ENCODE measurements around the gene KIF3A.

KIF3A gene

DNA sequence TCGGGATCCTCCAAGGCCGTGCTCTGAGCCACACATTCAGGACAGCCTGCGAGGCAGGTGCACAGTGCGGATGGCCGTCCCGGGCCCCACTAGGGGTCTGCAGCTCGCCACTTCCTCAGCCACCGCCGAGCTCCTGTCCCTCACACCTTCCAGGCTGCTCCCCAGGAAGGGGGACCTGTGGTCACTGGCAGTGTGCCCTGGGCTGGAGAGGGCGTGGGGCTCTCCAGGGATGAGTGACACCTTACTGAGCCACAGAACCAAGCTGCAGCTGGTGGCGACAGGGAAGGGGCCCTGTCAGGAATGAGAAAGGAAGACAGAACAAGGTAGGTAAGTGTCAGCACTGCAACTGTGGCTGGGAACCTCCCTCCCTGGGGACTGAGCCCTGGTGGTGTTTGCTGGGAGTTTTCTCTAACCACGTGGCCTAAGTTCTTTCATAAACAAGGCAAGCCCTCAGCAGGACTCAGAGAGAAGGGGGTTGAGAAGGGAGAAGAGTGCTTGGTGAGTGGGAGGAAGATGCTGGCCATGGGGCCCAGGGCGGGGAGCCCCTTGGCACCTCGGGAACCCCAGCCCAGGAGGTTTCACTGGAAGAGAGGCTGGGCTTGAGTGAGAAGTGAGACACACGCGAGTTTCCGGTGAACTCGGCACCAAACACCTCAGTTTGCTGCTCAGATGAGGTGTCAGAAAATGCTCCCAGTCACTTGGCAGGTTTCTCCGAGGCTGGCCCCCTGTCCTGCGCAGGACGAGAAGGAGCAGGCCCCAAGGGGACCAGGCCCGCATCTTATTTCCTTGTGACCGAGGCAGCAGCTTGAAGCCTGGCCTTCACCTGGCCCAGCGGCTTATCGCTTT lies 74.2 kb downstream of the KIF3A start:
- DNase-seq, result peak; percentile 33

DNA sequence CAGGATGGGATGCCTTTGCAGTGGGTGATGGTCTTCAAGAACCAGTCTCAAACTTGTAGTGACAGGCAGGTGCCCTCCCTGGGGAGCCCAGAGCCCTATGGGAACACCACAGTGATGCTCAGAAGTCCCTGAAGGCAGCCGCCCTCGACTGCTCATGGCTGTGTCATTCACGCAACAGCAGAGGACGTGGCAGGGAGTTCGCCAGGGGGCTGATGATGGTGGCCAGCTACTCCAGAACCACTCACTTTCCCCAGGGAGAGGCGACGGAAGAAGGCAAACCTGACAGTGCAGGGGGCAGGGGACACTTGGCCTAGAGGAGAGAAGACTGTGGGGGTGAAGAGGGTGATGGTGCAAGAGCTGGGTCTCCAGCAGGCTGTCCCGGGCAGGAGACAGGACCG lies 75.3 kb downstream of the KIF3A start:
- no peak for DNase-seq

DNA sequence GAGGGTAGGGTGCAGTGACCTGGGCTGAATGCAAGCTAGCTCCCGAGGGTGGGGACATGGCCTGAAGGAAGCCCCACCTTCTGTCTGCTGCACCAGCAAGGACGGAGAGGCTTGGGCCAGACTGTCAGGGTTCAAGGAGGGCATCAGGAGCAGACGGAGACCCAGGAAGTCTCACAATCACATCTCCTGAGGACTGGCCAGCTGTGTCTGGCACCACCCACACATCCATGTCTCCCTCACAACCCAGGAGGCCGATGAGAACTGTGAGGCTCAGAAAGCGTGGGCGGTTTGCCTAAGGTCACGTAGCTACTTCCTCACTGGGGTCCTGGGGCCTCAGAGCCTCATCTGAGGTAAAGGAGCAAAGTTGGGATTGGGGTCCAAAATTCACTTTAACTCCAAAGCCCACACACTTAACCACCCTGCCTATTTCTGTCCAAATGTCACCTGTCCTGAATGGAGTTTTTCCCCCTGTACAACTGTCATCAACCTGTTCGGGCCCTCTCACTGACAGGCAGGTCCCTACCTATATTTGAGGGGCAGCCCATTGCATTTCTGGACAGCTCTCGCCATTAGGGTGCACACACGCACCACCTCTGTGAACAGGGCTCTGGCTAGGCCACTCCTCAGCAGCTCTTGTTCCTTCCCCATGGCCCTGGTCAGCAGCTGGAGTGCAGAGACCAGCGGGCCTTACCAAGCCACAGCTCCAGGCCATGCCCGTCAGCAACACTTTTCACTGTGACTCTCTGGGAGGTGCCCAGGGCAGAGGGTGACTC lies 75.9 kb downstream of the KIF3A start:
- no peak for DNase-seq

DNA sequence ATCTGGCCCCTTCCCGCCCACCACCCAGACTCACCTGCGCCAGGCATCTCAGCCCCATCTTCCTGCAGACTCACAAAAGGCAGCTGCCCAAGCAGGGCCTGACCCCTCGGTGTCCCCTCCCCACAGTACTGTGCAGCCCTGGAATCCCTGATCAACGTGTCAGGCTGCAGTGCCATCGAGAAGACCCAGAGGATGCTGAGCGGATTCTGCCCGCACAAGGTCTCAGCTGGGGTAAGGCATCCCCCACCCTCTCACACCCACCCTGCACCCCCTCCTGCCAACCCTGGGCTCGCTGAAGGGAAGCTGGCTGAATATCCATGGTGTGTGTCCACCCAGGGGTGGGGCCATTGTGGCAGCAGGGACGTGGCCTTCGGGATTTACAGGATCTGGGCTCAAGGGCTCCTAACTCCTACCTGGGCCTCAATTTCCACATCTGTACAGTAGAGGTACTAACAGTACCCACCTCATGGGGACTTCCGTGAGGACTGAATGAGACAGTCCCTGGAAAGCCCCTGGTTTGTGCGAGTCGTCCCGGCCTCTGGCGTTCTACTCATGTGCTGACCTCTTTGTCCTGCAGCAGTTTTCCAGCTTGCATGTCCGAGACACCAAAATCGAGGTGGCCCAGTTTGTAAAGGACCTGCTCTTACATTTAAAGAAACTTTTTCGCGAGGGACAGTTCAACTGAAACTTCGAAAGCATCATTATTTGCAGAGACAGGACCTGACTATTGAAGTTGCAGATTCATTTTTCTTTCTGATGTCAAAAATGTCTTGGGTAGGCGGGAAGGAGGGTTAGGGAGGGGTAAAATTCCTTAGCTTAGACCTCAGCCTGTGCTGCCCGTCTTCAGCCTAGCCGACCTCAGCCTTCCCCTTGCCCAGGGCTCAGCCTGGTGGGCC lies 77.5 kb downstream of the KIF3A start:
- no peak for DNase-seq

DNA sequence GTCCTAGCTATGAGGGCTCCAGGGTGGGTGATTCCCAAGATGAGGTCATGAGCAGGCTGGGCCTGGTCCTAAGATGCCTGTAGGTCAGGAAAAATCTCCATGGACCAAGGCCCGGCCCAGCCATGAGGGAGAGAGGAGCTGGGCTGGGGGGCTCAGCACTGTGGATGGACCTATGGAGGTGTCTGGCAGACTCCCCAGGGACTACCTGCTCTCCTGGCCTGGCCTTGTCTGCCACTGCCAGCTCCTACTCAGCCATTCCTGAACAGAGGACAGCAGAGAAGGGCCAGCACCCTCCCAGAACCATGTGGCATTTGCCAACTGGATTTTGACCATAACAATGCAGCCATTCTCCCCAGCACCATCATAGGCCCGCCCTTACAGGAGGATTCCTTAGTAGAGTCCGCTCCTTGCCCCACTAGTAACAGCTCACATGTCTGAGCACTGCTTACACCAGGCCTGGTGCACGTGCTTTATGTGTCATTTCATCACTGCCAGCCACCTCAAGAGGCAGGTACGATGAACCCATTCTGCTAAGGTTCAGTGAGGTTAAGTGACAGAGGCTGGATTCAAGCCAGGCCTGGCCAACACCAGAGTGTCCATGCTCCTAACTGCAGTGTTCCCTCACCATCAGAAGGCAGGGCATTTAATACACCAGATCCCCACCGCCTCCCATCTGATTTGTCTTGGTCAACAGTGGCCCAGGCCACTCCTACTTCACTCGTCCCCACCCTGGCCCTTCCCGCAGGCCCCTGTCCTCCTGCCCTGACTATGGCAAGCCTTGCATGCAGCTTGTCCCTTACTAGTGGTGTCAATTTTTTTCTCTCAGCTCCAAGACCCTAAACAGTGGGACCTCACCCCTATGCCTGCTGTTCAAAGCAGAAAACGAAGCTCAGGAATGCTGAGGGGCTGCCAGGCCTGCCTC lies 78.7 kb downstream of the KIF3A start:
- no peak for DNase-seq

DNA sequence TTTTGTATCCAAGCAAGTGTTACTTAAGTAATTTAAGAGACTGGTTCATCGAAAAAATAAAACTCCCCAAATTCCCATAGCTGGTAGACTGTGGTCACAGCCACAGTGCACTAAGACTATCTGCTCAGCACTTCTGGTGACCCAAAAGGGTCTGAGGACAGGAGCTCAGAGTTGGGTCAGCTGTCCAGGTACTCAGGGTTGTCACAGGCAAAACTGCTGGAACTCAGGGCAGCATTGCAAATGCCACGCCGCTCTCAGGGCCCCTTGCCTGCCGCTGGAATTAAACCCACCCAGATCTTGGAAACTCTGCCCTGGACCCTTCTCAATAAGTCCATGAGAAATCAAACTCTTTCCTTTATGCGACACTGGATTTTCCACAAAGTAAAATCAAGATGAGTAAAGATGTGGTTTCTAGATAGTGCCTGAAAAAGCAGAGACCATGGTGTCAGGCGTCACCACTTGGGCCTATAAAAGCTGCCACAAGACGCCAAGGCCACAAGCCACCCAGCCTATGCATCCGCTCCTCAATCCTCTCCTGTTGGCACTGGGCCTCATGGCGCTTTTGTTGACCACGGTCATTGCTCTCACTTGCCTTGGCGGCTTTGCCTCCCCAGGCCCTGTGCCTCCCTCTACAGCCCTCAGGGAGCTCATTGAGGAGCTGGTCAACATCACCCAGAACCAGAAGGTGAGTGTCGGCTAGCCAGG lies 79.5 kb downstream of the KIF3A start, which contains the start of gene IL13:
IL13 (plus strand) TSS at position 498 of the 705 bp plus-strand sequence; CDS start at position 512, 14 bp downstream.
- DNase-seq, result no peak

DNA sequence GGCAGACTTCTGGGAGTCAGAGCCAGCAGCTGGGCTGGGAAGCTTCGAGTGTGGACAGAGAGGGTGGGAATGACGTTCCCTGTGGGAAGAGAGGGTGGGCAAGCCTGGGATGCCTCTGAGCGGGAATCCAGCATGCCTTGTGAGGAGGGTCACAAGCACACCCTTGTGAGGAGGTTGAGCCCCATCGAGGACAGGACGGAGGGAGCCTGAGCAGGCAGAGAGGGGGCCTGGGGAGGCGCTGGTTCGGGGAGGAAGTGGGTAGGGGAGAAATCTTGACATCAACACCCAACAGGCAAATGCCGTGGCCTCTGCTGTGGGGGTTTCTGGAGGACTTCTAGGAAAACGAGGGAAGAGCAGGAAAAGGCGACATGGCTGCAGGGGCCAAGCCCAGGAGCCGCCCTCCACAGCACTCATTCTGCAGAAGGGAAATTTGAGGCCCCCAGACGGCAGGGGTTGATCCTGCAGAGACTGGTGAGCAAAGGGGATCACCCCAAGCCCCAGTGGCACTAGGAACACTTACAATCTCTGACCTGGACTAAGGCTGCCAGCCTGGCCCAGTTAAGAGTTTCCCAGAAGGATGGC lies 80.5 kb downstream of the KIF3A start:
- no peak for DNase-seq

DNA sequence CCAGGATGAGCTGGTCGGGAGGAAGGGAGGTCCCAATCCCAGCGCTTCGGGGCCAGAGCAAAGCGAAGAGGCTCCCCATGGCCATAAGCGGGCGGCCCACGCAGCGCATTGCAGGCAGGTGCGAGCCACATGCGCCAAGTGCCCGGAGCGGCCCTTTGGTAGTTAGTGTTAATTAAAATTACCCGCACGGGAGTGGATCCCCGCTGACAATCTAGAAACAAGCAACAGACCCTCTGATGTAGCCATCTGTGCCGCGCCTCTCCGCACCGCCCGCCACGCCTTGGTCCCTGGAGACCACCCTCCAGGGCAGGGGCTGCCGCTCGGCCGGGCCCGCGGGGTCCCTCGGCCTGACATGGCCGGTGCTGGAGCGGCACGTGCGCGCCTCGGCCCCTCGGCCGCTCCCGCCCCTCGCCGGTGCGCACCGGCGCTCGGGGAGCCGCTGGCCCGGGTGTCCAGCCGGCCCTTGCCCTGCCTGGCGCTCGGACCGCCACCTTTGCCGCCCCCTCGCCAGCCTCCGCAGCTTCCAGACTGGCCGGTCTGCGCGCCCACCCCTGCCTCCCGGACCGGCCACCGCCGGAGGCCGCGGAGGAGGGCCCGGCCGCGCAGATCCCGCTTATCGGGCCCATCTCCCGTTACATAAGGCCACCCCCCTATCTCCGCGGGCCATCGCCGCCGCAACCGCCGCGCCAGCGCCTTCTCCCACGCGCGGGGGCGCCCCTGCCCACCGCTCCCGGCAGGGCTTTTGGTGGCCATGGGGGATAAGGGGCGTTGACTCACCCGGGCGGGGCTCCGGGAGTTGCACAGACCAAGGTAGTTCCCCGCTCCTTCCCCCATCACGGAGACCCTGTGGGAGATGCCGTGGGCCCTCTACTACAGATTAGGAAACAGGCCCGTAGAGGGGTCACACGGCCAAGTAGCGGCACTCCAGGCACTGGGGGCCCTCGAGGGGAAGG lies 81.2 kb downstream of the KIF3A start:
- peak; percentile 35 for DNase-seq

DNA sequence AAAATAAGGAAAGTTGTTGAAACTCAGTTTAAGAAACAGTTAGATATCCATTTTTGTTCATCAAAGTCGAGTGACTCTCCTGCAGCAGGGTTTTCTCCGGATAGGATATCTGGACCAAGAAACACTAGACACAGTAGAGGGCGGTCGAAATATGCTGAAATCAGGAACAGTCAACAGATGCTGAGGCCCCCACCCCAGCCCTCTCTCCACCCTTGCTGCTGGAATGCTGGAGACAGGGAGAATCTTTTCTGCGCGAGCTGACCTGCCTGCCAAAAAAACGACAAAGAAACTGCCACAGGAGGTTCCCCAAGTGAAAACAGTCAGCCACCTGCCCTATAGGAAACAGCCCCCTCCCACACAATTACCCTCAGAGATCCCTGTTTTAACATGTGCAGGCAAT lies 83.6 kb downstream of the KIF3A start:
- DNase-seq, result no peak

DNA sequence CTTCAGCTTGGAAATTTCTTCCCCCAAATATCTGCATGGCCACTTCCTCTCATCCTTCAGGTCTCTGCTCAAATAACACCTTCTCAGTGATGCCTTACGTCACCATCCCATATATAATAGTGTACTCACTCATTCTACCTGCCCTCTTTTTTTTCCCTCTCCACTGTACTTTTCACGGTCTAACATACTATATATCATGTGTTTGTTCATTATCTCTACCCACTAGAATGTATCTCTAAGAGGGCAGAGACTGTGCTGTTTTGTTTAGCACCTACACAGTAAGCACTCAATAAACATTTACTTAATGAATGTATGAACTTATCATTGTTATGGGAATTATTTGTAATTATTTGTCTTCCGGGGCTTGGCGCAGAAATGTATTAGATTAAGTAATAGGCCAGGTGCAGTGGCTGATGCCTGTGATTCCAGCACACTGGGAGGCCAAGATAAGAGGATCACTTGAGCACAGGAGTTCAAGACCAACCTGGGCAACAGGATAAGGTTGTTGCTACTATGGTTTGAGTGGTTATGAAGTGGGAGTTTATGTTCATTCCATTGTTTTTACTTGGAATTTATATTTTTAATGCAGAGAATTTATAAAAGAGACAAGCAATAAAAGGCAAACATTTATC lies 85.4 kb downstream of the KIF3A start:
- no peak for DNase-seq

DNA sequence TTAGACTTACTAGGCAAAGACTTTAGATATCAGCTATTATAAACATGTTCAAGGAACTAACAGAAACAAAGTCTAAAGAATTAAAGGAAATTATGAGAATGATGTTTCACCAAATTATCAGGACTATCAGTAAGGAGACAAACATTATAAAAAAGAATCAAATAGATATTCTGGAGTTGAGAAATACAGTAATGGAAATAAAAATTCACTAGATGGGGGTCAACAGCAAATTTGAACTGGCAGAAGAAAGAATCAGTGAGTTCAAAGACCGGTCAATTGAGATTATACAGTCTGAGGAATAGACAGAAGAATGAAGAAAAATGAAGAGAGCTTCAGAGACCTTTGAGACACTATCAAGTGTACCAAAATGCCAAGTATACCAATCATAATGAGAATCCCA lies 89.0 kb downstream of the KIF3A start:
- DNase-seq, result no peak

DNA sequence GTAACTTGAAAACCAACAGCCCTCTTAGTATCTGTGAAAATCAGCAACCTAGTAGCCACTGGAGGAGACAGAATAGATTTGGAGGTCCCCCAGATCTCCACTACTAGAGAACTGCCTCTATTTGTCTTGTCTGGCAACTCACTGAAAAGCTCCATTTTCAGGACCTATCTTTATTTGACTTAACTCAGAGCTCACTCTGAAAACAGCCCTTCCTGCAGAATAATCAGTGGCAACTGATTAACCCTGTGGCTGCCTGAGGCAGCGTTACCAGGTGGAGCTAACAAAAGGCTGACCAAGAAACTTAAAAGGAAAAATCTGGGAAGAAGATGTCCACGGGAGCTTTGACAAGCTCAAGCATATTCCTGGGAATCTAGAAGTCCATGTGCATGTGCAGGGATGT lies 89.9 kb downstream of the KIF3A start:
- DNase-seq, result no peak

DNA sequence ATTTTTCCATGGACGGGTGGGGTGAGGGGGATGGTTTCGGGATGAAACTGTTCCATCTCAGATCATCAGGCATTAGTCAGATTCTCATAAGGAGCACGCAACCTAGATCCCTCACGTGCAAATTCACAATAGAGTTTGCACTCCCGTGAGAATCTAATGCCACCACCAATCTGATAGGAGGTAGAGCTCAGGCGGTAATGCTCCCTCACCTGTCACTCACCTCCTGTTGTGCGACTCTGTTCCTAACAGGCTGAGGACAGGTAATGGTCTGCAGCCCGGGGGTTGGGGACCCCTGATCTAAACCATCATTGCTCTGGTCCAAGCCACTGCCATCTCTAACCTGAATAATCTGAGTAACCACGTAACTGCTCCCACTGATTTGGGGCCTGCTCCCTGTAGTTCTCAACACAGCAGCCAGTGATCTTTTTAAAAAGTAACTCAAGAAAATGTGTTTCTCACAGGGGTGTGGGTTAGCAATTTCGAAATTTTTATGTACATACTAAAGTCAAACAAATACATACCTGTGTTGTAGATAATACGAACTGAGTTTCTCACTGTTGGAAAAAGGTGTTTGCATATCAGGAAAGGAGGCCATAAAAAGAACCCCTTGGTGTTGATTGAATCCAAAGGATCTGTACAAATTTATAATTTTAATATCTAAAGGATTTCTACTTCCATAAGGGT lies 90.6 kb downstream of the KIF3A start:
- no peak for DNase-seq

DNA sequence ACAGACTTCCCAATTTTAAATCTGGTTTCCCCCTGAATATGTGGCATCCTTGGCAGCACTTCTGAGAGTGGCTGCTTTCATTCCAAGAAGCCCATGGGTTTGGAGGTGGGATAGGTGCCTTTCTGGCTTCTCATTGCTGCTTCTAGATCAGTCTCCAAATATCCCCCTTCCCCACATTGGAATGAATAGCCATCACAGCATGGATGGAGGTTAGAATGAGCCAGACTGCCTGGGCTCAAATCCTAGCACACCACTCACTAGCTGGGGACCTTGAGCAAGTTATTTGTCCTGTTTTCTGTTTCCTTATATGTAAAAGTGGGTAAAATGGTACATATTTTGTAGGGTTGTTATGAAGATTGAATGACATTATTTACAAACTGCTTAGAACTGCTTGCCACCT lies 93.2 kb downstream of the KIF3A start:
- DNase-seq, result no peak
